Activated CD4-positive, alpha-beta T cell treated with anti-CD3 and anti-CD28 coated beads for 36 hours (primary cell): ENCODE data around the gene CD248. TPM values are rescaled to one million over a fixed set of nuclear protein-coding genes. Genes with fewer than 3 reads are reported as not detected.

Experiments
- ATAC-seq: fragments of 200-7000 bp; cut with Tn5 transposase; one replicate; pipeline ENCODE4 v1.10.0; 2021; ENCODE audit warnings: mild to moderate bottlenecking, moderate library complexity
- CTCF ChIA-PET: fragments of 350-600 bp; sonication (Branson Sonifier 250); formaldehyde crosslinking; loops from one replicate; lab custom pipeline; 2021; ENCODE audit warnings: antibody characterized with exemption; lab: Charles Lee
- POLR2A ChIA-PET: fragments of 350-600 bp; sonication (Branson Sonifier 250); formaldehyde crosslinking; loops from one replicate; lab custom pipeline; 2021; ENCODE audit warnings: antibody characterized with exemption, inconsistent platforms; lab: Charles Lee
- DNase-seq: peaks from one replicate; pipeline ENCODE4 v3.0.0-alpha.2; 2020
- H3K27ac Mint-ChIP-seq: one replicate; pipeline ENCODE4 v1.8.0; 2021; ENCODE audit warnings: mixed read lengths
- H3K27me3 Mint-ChIP-seq: one replicate; pipeline ENCODE4 v1.8.0; 2021; ENCODE audit warnings: mixed read lengths
- H3K36me3 Mint-ChIP-seq: one replicate; pipeline ENCODE4 v1.8.0; 2021; ENCODE audit warnings: low read depth, mixed read lengths
- H3K4me1 Mint-ChIP-seq: one replicate; pipeline ENCODE4 v1.8.0; 2021; ENCODE audit warnings: mixed read lengths
- H3K4me3 Mint-ChIP-seq: one replicate; pipeline ENCODE4 v1.8.0; 2021; ENCODE audit warnings: mild to moderate bottlenecking, moderate library complexity, mixed read lengths
- H3K9me3 Mint-ChIP-seq: one replicate; pipeline ENCODE4 v1.8.0; 2021; ENCODE audit warnings: low read depth, mixed read lengths
- intact Hi-C, 2 experiments: fragments of 100-400 bp; cut with DNase I in 1 of 2; cut with micrococcal nuclease in 1 of 2; formaldehyde crosslinking; loops; one replicate each; pipeline versions ENCODE4 v1.14.2 to v1.15.1; 2022 to 2024; cut with DNase I, micrococcal nuclease
- total RNA-seq, 2 experiments: library from RNA; stranded (reverse); gene quantifications; one replicate each; pipeline ENCODE4 v1.2.3, GENCODE V29; 2021

The CD248 gene
- total RNA-seq, 2 experiments from 2014 or later: 0.23 to 0.26 TPM

GRCh38 chr11:66340596-66341501, 24.0 kb upstream of the CD248 start:
- POLR2A ChIA-PET: no interaction called here
- Mint-ChIP-seq H3K9me3 (no peaks in the 10 kb centered on the region), H3K36me3 (peaks cover 26% of the 10 kb centered on the region), H3K4me1 (peaks cover 47% of the 10 kb centered on the region), H3K4me3 (no peak overlapping the region), H3K27ac (no peak overlapping the region), H3K27me3 (no peaks in the 10 kb centered on the region)
- CTCF ChIA-PET: interaction anchor here (0.6 kb wide), 1 partner anchor 380 kb away, joined by 5 read pairs; no protein-coding TSS in a partner anchor
- intact Hi-C loops: no loop called here
- no peak for ATAC-seq
- DNase-seq: no peak

DNA sequence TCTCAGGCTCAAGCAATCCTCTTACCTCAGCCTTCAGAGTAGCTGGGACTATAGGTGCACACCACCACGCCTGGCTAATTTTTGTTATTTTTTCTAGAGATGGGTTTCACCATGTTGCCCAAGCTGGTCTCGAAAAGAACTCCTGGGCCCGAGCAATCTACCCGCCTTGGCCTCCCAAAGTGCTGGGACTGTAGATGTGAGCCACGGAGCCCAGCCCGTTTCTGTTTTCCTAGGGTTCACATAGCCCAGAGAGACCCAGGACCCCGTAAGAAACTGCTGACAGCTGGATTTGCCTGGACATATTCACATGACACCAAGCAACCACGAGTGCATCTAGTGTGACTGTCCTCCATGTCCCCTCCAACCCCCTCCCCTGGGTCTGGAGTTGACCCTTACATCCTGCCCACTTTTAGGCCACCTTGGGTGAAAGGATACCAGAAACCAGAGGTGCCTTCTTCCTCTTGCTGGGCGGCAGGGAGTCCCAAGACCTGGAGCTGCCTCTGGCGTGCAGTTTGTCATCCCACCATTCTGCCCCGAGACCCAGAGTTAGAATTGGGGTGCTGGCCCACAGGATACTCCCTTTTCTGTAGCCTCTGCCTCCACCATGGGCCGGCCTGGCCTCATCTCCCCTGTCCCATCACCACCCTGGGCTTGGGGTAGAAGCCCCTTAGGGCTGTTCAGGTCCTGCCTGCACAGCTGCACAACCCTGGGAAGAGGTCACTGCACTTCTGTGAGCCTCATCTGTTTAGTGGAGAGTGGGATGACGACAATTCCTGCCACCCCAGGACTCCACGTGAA, 23.0 kb upstream of the CD248 start:
- Mint-ChIP-seq H3K27ac (no peak overlapping the region), H3K9me3 (no peaks in the 10 kb centered on the region), H3K4me1 (peaks cover 39% of the 10 kb centered on the region), H3K27me3 (no peaks in the 10 kb centered on the region), H3K36me3 (peaks cover 26% of the 10 kb centered on the region), H3K4me3 (no peak overlapping the region)
- intact Hi-C loops: no loop called here
- DNase-seq: no peak
- ChIA-PET POLR2A (no interaction called here), CTCF (interaction anchor here (0.6 kb wide), 1 partner anchor 314 kb away, joined by 3 read pairs; no protein-coding TSS in a partner anchor)
- no peak for ATAC-seq

GRCh38 chr11:66339162-66339675, 22.4 kb upstream of the CD248 start:
- H3K4me3 Mint-ChIP-seq: no peak overlapping the region
- peaks cover 36% of the 10 kb centered on the region for H3K4me1 Mint-ChIP-seq
- DNase-seq: no peak
- intact Hi-C loops: no loop called here
- no peak for ATAC-seq
- H3K9me3 Mint-ChIP-seq: no peaks in the 10 kb centered on the region
- ChIA-PET CTCF (interaction anchor here (0.6 kb wide), 1 partner anchor 314 kb away, joined by 3 read pairs; no protein-coding TSS in a partner anchor), POLR2A (no interaction called here)
- H3K27me3 Mint-ChIP-seq: no peaks in the 10 kb centered on the region
- no peak overlapping the region for H3K27ac Mint-ChIP-seq
- peaks cover 24% of the 10 kb centered on the region for H3K36me3 Mint-ChIP-seq

GRCh38 chr11:66338276-66339161, 21.7 kb upstream of the CD248 start:
- POLR2A ChIA-PET: no interaction called here
- DNase-seq: no peak
- no peak overlapping the region for H3K27ac Mint-ChIP-seq

GRCh38 chr11:66337103-66337899, 20.5 kb upstream of the CD248 start:
- H3K4me1 Mint-ChIP-seq: peaks cover 22% of the 10 kb centered on the region
- peaks cover 21% of the 10 kb centered on the region for H3K36me3 Mint-ChIP-seq
- H3K27me3 Mint-ChIP-seq: no peaks in the 10 kb centered on the region
- peak overlapping the region; percentile 25 for H3K27ac Mint-ChIP-seq
- ChIA-PET CTCF (interaction anchor here (0.5 to 0.9 kb wide), 2 partner anchors 26 to 515 kb away, joined by 3 to 4 read pairs; no protein-coding TSS in a partner anchor), POLR2A (interaction anchor here (0.5 kb wide), 1 partner anchor 66 kb away, joined by 4 read pairs; no protein-coding TSS in a partner anchor)
- ATAC-seq (no peak), DNase-seq (no peak)
- intact Hi-C loops: no loop called here
- H3K9me3 Mint-ChIP-seq: no peaks in the 10 kb centered on the region
- H3K4me3 Mint-ChIP-seq: peak overlapping the region; percentile 56

More at GRCh38 chr11:66338276-66339161, 21.7 kb upstream of the CD248 start:
- no peak for ATAC-seq
- Mint-ChIP-seq H3K27me3 (no peaks in the 10 kb centered on the region), H3K9me3 (no peaks in the 10 kb centered on the region), H3K36me3 (peaks cover 24% of the 10 kb centered on the region), H3K4me1 (peaks cover 30% of the 10 kb centered on the region), H3K4me3 (no peak overlapping the region)
- intact Hi-C loops: no loop called here
- CTCF ChIA-PET: interaction anchor here (0.9 kb wide), 1 partner anchor 27 kb away, joined by 3 read pairs; no protein-coding TSS in a partner anchor

- POLR2A ChIA-PET: interaction anchor here (0.7 kb wide), 1 partner anchor 915 kb away, joined by 4 read pairs; no protein-coding TSS in a partner anchor
- intact Hi-C loops: loop anchor here in 1 of 2 experiments (1.0 kb wide), 1 partner anchor 9 kb away; the partner anchor contains the start of gene BRMS1
Measured at GRCh38 chr11:66336234-66337102, 19.6 kb upstream of the CD248 start, which contains the start of gene RIN1. TSS of gene RIN1 (minus strand) at chr11:66336434. CDS start at chr11:66336402, 32 bp downstream.

GRCh38 chr11:66335531-66336233, 18.8 kb upstream of the CD248 start:
- peak overlapping the region; percentile 56 for H3K4me3 Mint-ChIP-seq
- no peaks in the 10 kb centered on the region for H3K9me3 Mint-ChIP-seq
- intact Hi-C loops: loop anchor here in 1 of 2 experiments (1.0 kb wide), 1 partner anchor 10 kb away; the partner anchor contains the start of gene BRMS1
- peaks cover 15% of the 10 kb centered on the region for H3K36me3 Mint-ChIP-seq
- no peak overlapping the region for H3K27ac Mint-ChIP-seq
- CTCF ChIA-PET: interaction anchor here (0.6 to 2.1 kb wide), 8 partner anchors 9 to 268 kb away, joined by 3 to 6 read pairs (median 4); partner anchors contain the start of gene BRMS1
- ATAC-seq: peak; percentile 5
- no peak for DNase-seq
- peaks cover 19% of the 10 kb centered on the region for H3K4me1 Mint-ChIP-seq
- H3K27me3 Mint-ChIP-seq: no peaks in the 10 kb centered on the region
- POLR2A ChIA-PET: interaction anchor here (0.7 to 1.1 kb wide), 2 partner anchors 12 to 915 kb away, joined by 3 to 4 read pairs; no protein-coding TSS in a partner anchor

More at GRCh38 chr11:66336234-66337102, 19.6 kb upstream of the CD248 start, which contains the start of gene RIN1:
- Mint-ChIP-seq H3K9me3 (no peaks in the 10 kb centered on the region), H3K27me3 (no peaks in the 10 kb centered on the region), H3K27ac (peak within 1 kb of the TSS; percentile 47), H3K4me3 (peak within 1 kb of the TSS; percentile 56), H3K36me3 (peaks cover 17% of the 10 kb centered on the region), H3K4me1 (peaks cover 19% of the 10 kb centered on the region)
- DNase-seq: peak; percentile 79
- ATAC-seq: peak; percentile 83
- CTCF ChIA-PET: interaction anchor here (0.6 to 2.1 kb wide), 5 partner anchors 25 to 269 kb away, joined by 3 to 6 read pairs (median 4); no protein-coding TSS in a partner anchor

DNA sequence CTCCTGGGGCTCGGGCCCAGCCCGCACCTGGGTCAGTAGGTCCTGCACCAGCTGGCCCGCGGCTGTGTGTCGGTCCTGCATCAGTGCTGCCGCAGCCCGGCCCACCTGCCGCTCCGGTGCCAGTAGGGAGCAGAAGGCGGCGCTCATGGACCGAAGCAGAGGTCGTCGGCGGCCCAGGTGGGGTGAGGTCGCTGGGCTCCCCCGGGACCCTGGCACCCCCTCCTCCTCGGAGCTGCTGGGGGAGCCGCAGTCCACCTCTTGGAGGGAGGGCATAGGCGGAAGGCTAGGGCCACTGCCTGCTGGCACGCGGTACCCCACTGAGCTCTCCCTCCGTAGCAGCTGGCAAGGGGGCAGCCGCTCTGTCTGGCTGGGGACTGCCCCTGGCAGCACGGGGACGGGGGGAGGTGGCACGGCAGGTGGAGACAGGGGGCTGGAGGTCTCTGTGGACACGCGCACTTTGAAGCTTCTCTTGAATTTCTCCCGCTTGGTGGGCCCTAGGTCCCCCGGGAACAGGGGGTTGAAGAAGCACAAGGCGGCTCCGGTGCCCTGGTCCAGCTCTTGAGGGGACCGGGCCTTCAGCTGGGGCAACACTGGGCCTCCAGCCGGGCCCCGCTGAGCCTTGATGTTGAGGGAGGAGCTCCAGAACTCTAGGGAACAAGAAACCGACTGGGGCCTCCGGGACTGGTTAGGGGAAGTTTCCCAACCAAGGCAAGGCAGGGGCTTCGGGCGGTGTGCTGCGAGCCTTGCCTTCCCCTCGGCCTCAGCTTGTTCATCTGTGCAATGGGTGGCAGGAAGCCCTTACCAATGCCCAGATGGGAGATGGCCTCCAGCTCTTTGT, 18.0 kb upstream of the CD248 start:
- CTCF ChIA-PET: interaction anchor here (0.5 to 2.1 kb wide), 5 partner anchors 10 to 257 kb away, joined by 3 to 6 read pairs (median 4); partner anchors contain the start of gene BRMS1
- DNase-seq: no peak
- Mint-ChIP-seq H3K27ac (no peak overlapping the region), H3K4me3 (no peak overlapping the region), H3K27me3 (no peaks in the 10 kb centered on the region), H3K4me1 (peaks cover 19% of the 10 kb centered on the region), H3K9me3 (no peaks in the 10 kb centered on the region), H3K36me3 (peaks cover 15% of the 10 kb centered on the region)
- intact Hi-C loops: no loop called here
- POLR2A ChIA-PET: interaction anchor here (0.6 to 1.1 kb wide), 2 partner anchors 13 to 282 kb away, joined by 3 read pairs; no protein-coding TSS in a partner anchor
- ATAC-seq: no peak
